Kidney (tissue), 22 donors: ENCODE data around the gene SCART1. TPM values are rescaled to one million over a fixed set of nuclear protein-coding genes. Genes with fewer than 3 reads are reported as not detected.

Experiments used
- DNase-seq, 5 donors: peaks; one replicate each; pipeline ENCODE4 v3.0.0-alpha.2; 2013 to 2020
- FAIRE-seq: peaks from 2 replicates; lab custom pipeline; 2012; peaks lifted over from hg19 to GRCh38; lab: Jason Lieb, UNC
- H3K27ac ChIP-seq, 2 donors: one replicate each; pipeline ENCODE4 v1.7.0; 2013; ENCODE audit warnings: low read depth in 2 of 2, low read length in 2 of 2, inconsistent platforms in 1 of 2
- H3K27me3 ChIP-seq: one replicate; pipeline ENCODE4 v1.7.1; 2013; ENCODE audit warnings: low read length, inconsistent platforms; ENCODE audit not compliant: control insufficient read depth, insufficient read depth
- H3K36me3 ChIP-seq, 3 donors: one replicate each; pipeline versions ENCODE4 v1.7.0 to v1.7.1; 2013; ENCODE audit warnings: low read length in 3 of 3, control low read depth in 1 of 3, inconsistent platforms in 1 of 3; ENCODE audit not compliant: insufficient read depth in 3 of 3, control insufficient read depth in 2 of 3
- H3K4me1 ChIP-seq, 3 donors: one replicate each; pipeline versions ENCODE4 v1.7.0 to v1.7.1; 2013; ENCODE audit warnings: low read length in 3 of 3, inconsistent platforms in 1 of 3, low read depth in 1 of 3; ENCODE audit not compliant: control insufficient read depth in 2 of 3, insufficient read depth in 2 of 3
- H3K4me3 ChIP-seq, 3 donors: one replicate each; pipeline versions ENCODE4 v1.7.0 to v1.8.1; 2013; ENCODE audit warnings: low read length in 3 of 3, control low read depth in 1 of 3, inconsistent platforms in 1 of 3
- H3K9ac ChIP-seq, 3 donors: one replicate each; pipeline versions ENCODE4 v1.7.0 to v1.7.1; 2013; ENCODE audit warnings: low read length in 3 of 3, control low read depth in 1 of 3, inconsistent platforms in 1 of 3
- H3K9me3 ChIP-seq, 3 donors: one replicate each; pipeline versions ENCODE4 v1.7.0 to v1.7.1; 2013; ENCODE audit warnings: low read length in 3 of 3, control low read depth in 1 of 3, inconsistent platforms in 1 of 3; ENCODE audit not compliant: control insufficient read depth in 2 of 3, insufficient read depth in 1 of 3
- CTCF ChIP-seq: IDR thresholded peaks from 3 replicates; pipeline ENCODE4 v1.5.1; 2012; ENCODE audit warnings: mild to moderate bottlenecking, moderate library complexity, borderline replicate concordance; ENCODE audit not compliant: insufficient read depth; ENCODE audit errors: extremely low read depth
- intact Hi-C: fragments of 100-400 bp; cut with DNase I; formaldehyde crosslinking; loops from one replicate; pipeline ENCODE4 v1.11.1; 2022
- long read RNA-seq, 10 donors: library from polyadenylated mRNA in 1 of 10; unstranded in 1 of 10; transcript quantifications; one replicate each; pipeline ENCODE4 v2.0.0 and lab custom pipeline, GENCODE V29; 2021 to 2026
- polyA plus RNA-seq: library from polyadenylated mRNA; stranded (reverse); fragments of 350-450 nt; fragmentation: Illumina TruSeq; extraction: RNeasy Lipid Tissue Mini Kit (QIAGEN cat#74804); gene quantifications from one replicate; pipeline ENCODE4 v1.2.3, GENCODE V29; 2014; ENCODE audit warnings: low read depth, low replicate concordance; ENCODE audit not compliant: insufficient read depth
- total RNA-seq: library from RNA; stranded (reverse); fragmentation: NEBNext Ultra II Directional; extraction: Animal tissue kit (Norgen Biotek cat#: 25700); gene quantifications from one replicate; pipeline ENCODE4 v1.2.1, GENCODE V29; 2021
- donor health status: control.
- donor health status: control.
- donor health status: control.
- donor health status: control.
- donor health status: control.
- donor health status: DM: yes; HTN: yes; CAD: no.
- donor health status: Normal renal cell carcinoma (clear cell type).

Gene SCART1
- 3.9 TPM for total RNA-seq
- 0.37 TPM for polyA plus RNA-seq
- long read RNA-seq, donor 1, result 0 reads
- long read RNA-seq, donor 2, result 0 reads
- long read RNA-seq, donor 3, result 0 reads
- long read RNA-seq, donor 4, result 0 reads
- long read RNA-seq, donor 5, result 0 reads
- long read RNA-seq, donor 6, result 0 reads
- long read RNA-seq, donor 7, partial matches to known transcripts, result 0 of 1 reads
- long read RNA-seq, donor 7, other reads (novel, unspliced or antisense), result 1 of 1 reads
- long read RNA-seq, donor 8, result 0 reads
- long read RNA-seq, donor 9, result 0 reads
- long read RNA-seq, donor 10, result 0 reads

- Histone ChIP-seq H3K27me3 (no peaks in the 10 kb centered on the region), H3K9ac (no peak within 1 kb of the TSS), H3K9me3 (peaks cover 0 to 4% (median 3%) of the 10 kb centered on the region in 3 donors), H3K4me1 (no peaks in the 10 kb centered on the region), H3K36me3 (no peaks in the 10 kb centered on the region), H3K4me3 (no peak within 1 kb of the TSS), H3K27ac (no peak within 1 kb of the TSS)
- TF ChIP-seq CTCF, result no peak
- intact Hi-C loops, result no loop called here
- no peak for FAIRE-seq
- peak in 1 of 5 donors; percentile 56 for DNase-seq
Observed at GRCh38 chr10:133453516-133454203, at the start of gene SCART1. SCART1 (plus strand) TSS chr10:133453945; CDS start chr10:133453998, 53 bp downstream.

GRCh38 chr10:133405272-133405671 is 48.5 kb upstream of the SCART1 start:
- no peaks in the 10 kb centered on the region for H3K27me3 ChIP-seq
- no peaks in the 10 kb centered on the region for H3K4me1 ChIP-seq
- intact Hi-C loops, result no loop called here
- no peak for FAIRE-seq
- peaks cover 12 to 25% (median 20%) of the 10 kb centered on the region in 3 donors for H3K36me3 ChIP-seq
- peaks cover 0 to 3% (median 0%) of the 10 kb centered on the region in 3 donors for H3K9me3 ChIP-seq
- no peak for DNase-seq
- no peak overlapping the region for H3K4me3 ChIP-seq
- no peak for TF ChIP-seq CTCF
- H3K9ac ChIP-seq, result no peak overlapping the region
- no peak overlapping the region for H3K27ac ChIP-seq

GRCh38 chr10:133405844-133406527 is 47.8 kb upstream of the SCART1 start:
- intact Hi-C loops, result no loop called here
- no peak overlapping the region for H3K4me3 ChIP-seq
- H3K36me3 ChIP-seq, result peaks cover 12 to 22% (median 21%) of the 10 kb centered on the region in 3 donors
- no peaks in the 10 kb centered on the region for H3K27me3 ChIP-seq
- TF ChIP-seq CTCF, result no peak
- no peak overlapping the region for H3K9ac ChIP-seq
- H3K9me3 ChIP-seq, result peaks cover 0 to 4% (median 0%) of the 10 kb centered on the region in 3 donors
- FAIRE-seq (no peak), DNase-seq (no peak)
- no peak overlapping the region for H3K27ac ChIP-seq
- H3K4me1 ChIP-seq, result no peaks in the 10 kb centered on the region
